PC-9 (cell line): ENCODE measurements around the gene TIMM29.

ENCODE experiments used
- CTCF ChIP-seq: fragments of 200-600 bp; sonication (generic); conservative IDR thresholded peaks from 2 replicates; pipeline ENCODE4 v1.6.1; 2017; ENCODE audit warnings: mixed run types, antibody characterized with exemption, mild to moderate bottlenecking, moderate library complexity
- EZH2 ChIP-seq: fragments of 200-600 bp; sonication (generic); IDR thresholded peaks from 2 replicates; pipeline ENCODE4 v1.8.0; 2017; ENCODE audit warnings: antibody characterized with exemption, low read depth

DNA sequence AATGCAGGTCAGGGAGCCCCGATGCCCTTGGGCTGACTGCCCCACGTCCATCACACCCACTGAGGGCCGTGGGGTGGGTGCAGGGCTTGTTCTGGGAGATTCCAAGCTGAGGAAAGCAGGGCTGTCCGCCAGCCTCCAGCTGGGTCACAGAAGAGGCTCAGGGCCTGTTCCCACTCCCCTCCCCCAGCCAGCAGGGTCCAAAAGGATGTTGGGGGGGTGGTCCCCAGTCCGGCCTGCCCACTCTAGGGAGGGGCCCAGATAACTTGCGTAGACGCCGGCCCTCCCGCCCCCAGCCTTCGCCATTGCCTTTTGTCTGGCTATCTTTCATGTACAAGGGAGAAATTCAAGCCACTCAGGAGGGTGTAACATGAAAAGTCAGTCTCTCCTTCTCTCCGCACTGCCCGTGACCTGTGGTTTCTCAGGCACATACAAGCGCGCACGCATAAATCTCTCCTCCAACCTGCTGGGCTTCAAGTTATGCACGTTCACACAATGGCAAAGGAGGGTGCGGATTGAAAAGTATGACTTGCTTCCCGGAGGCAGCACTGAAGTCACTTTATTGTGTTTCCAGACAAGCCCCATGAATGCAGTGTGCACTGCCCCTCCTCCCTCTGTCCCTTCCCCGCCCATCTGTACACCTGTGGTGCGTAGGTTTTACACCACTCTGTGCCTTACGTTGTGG is 37.1 kb upstream of the TIMM29 start:
- TF ChIP-seq CTCF (no peak), EZH2 (no peak)
